Subcutaneous abdominal adipose tissue (tissue), 5 donors: ENCODE results near the gene CDCP1.

Experiments used
- H3K27ac ChIP-seq: one replicate; pipeline ENCODE4 v1.7.0; 2013; ENCODE audit warnings: low read depth, mild to moderate bottlenecking, inconsistent platforms, low read length, moderate library complexity
- H3K27me3 ChIP-seq, 5 donors: one replicate each; pipeline ENCODE4 v1.7.0; 2013; ENCODE audit warnings: low read length in 5 of 5, inconsistent platforms in 1 of 5; ENCODE audit not compliant: control insufficient read depth in 5 of 5, insufficient read depth in 4 of 5
- H3K36me3 ChIP-seq, 5 donors: one replicate each; pipeline ENCODE4 v1.7.0; 2013; ENCODE audit warnings: low read length in 5 of 5; ENCODE audit not compliant: control insufficient read depth in 5 of 5, insufficient read depth in 5 of 5
- H3K4me1 ChIP-seq, 5 donors: one replicate each; pipeline ENCODE4 v1.7.0; 2013; ENCODE audit warnings: low read length in 5 of 5, mild to moderate bottlenecking in 3 of 5, moderate library complexity in 1 of 5; ENCODE audit not compliant: control insufficient read depth in 5 of 5, insufficient read depth in 5 of 5
- H3K4me3 ChIP-seq, 5 donors: one replicate each; pipeline ENCODE4 v1.7.0; 2013; ENCODE audit warnings: low read length in 5 of 5, low read depth in 1 of 5
- H3K9ac ChIP-seq, 5 donors: one replicate each; pipeline ENCODE4 v1.7.0; 2013; ENCODE audit warnings: low read length in 5 of 5, mild to moderate bottlenecking in 4 of 5, moderate library complexity in 3 of 5
- H3K9me3 ChIP-seq, 5 donors: one replicate each; pipeline ENCODE4 v1.7.0; 2013; ENCODE audit warnings: low read length in 5 of 5; ENCODE audit not compliant: control insufficient read depth in 5 of 5
- donor health status: healthy.
- donor health status: healthy.
- donor health status: healthy.
- donor health status: healthy.
- donor health status: healthy.

CDCP1 gene

DNA sequence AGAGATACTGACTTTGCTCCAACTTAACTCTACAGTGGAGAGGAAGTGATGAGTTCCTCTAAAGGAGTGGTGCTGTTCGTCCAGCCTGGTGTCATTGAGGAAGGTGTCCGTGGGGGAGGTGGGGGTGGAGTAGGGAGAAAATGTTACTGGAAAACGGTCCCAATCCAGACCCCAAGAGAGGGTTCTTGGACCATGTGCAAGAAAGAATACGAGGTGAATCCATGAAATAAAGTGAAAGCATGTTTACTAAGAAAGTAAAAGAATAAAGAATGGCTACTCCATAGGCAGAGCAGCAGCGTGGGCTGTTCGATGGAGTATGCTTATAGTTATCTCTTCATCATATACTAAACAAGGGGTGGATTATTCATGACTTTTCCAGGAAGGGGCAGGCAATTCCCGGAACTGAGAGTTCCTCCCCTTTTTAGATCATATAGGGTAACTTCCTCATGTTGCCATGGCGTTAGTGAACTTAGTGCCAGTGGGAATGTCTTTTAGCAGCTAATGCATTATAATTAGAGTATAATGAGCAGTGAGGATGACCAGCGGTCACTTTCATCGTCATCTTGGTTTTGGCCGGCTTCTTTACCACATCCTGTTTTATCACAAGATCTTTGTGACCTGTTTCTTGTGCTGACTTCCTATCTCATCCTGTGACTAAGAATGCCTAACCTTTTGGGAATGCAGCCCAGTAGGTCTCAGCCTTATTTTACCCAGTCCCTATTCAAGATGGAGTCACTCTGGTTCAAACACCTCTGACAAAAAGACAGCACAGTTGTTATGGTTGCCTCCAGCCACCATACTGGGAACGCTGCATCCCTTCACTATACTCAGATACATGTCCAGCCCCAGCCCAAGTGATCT lies 81.4 kb downstream of the CDCP1 start:
- peak overlapping the region; percentile 54 for H3K27ac ChIP-seq
- H3K27me3 ChIP-seq = no peaks in the 10 kb centered on the region
- H3K9me3 ChIP-seq = no peaks in the 10 kb centered on the region
- H3K4me3 ChIP-seq = peak overlapping the region in 1 of 5 donors; percentile 22
- H3K9ac ChIP-seq = no peak overlapping the region
- H3K36me3 ChIP-seq = no peaks in the 10 kb centered on the region
- peaks cover 0 to 13% (median 2%) of the 10 kb centered on the region in 5 donors for H3K4me1 ChIP-seq

DNA sequence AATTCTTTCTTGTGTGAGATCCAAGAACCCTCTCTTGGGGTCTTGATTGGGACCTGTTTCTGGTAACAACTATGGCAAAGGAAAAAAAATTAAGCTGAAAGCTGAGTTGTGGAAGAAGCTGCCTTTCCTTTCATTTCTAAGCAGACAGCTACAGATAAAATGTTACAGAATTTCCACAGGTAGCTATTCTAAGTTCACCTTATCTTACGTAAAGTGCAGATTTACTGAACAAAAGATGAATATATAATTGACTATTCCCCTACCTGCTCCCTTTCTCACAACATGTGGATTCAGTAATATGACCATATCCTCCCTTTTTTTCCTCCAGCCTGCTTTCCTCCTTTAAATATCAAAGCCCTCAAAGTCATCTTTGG lies 83.5 kb downstream of the CDCP1 start:
- no peak overlapping the region for H3K9ac ChIP-seq
- H3K36me3 ChIP-seq = no peaks in the 10 kb centered on the region
- H3K27me3 ChIP-seq = no peaks in the 10 kb centered on the region
- H3K27ac ChIP-seq = no peak overlapping the region
- peaks cover 0 to 13% (median 2%) of the 10 kb centered on the region in 5 donors for H3K4me1 ChIP-seq
- no peaks in the 10 kb centered on the region for H3K9me3 ChIP-seq
- no peak overlapping the region for H3K4me3 ChIP-seq

DNA sequence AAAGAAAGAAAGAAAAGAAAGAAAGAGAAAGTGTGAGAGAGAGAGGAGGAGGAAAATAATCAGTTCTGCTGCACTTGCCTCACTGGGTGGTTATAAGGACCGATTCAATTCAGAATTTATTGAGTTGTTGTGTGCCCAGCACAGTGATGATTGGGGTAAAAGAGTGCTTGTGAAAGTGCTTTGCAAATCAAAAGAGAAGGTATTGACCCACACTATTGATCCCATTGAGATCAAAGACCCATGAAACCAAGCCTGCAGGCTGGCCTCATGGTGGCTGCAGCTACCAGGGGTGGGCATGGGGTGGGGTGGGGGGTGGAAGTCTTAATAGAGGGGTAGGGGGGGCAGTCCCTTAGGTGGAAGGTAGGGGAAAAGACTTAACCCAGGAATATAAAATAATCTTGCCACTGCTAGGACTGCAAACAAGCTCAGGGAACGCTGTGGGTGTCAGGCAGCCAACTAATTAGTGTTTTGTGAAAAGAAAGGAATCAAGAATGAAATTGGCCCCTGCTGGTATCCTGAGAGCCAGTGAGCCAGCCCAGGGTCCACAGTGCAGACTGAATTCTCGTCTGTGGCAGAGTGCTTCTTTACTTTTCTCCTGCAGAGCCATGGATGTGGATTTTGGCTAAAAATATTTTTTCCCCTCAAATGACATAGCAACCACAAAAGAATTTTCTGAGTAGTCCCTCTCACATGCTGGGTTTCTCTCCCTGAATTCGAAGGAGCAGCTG lies 85.8 kb downstream of the CDCP1 start:
- H3K4me1 ChIP-seq = peaks cover 0 to 16% (median 2%) of the 10 kb centered on the region in 5 donors
- no peak overlapping the region for H3K9ac ChIP-seq

DNA sequence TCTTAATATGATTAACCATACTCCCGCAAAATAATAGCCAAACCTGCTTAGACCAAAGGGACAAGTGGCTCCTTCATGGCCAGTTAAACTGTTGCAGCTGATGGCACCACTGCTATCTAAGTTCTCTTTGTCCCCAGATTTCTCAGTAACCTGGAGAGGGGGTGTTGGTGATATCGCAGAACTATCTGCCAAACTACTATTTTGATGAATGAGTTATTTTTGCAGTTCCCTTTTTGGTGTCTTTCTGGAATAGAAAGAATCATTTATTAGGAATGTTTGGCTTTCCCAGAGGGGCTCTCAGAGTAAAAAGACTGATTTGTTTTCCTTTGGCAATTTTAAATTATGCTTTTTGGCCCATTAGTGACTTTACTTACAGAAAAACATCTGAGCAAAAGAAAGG lies 87.0 kb downstream of the CDCP1 start:
- Histone ChIP-seq H3K9me3 (no peaks in the 10 kb centered on the region), H3K4me1 (peaks cover 0 to 19% (median 12%) of the 10 kb centered on the region in 5 donors)

More for the DNA sequence above, 85.8 kb downstream of the CDCP1 start:
- Histone ChIP-seq H3K9me3 (no peaks in the 10 kb centered on the region), H3K27me3 (no peaks in the 10 kb centered on the region), H3K36me3 (no peaks in the 10 kb centered on the region), H3K27ac (no peak overlapping the region), H3K4me3 (no peak overlapping the region)

DNA sequence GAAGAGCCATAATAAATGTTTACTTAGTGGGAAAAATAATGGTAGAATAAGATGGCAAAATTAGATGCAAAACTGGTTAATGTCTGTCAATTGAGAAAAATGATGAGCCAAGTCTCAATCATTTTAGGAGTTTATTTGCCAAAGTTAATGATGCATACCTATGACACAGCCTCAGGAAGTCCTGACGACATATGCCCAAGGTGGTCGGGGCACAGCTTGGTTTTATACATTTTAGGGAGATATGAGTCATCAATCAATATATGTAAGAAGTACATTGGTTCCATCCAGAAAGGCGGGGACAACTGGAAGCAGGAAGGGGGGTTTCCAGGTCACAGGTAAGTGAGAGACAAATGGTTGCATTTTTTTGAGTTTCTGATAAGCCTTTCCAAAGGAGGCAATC lies 88.6 kb downstream of the CDCP1 start:
- no peaks in the 10 kb centered on the region for H3K36me3 ChIP-seq
- H3K27me3 ChIP-seq = no peaks in the 10 kb centered on the region
- no peaks in the 10 kb centered on the region for H3K9me3 ChIP-seq
- peaks cover 0 to 21% (median 12%) of the 10 kb centered on the region in 5 donors for H3K4me1 ChIP-seq
- H3K4me3 ChIP-seq = no peak overlapping the region
- no peak overlapping the region for H3K27ac ChIP-seq
- H3K9ac ChIP-seq = no peak overlapping the region

More for the DNA sequence above, 87.0 kb downstream of the CDCP1 start:
- Histone ChIP-seq H3K27ac (no peak overlapping the region), H3K4me3 (no peak overlapping the region), H3K9ac (no peak overlapping the region), H3K27me3 (no peaks in the 10 kb centered on the region), H3K36me3 (no peaks in the 10 kb centered on the region)

DNA sequence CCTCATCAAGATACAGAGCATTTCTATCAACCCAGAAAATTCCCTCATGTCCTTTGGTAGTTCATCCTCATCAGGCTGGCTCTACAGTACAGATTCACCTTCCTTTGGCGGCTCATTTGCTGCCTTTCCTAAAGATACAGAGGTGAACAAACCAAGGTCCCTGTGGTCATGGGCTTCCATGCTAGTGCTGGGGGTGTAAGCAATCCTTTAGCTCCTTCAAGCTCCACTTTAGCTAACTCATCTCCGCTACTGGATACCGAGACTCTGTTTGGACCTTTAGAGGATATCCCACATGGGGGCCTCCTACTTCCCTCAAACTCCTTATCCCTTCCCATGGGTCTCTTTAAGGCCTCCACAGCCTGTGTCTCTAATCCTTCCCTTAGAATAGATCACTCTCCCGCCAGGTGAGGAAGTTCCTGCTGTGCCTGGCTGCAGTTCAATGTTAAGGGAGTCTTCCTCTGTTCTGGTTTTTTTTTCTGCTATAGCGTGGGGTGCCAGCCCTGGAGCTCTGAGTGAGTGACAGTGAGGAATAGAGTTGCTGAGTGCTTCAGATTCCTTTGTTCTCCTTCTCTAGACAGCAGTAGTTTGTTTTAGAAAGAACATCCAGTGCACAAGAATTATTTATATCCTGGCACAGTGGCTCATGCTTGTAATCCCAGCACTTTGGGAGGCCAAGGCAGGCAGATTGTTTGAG lies 89.4 kb downstream of the CDCP1 start:
- H3K27ac ChIP-seq = no peak overlapping the region
- H3K36me3 ChIP-seq = no peaks in the 10 kb centered on the region
- H3K9me3 ChIP-seq = no peaks in the 10 kb centered on the region
- no peak overlapping the region for H3K9ac ChIP-seq
- no peaks in the 10 kb centered on the region for H3K27me3 ChIP-seq
- peaks cover 0 to 21% (median 12%) of the 10 kb centered on the region in 5 donors for H3K4me1 ChIP-seq
- no peak overlapping the region for H3K4me3 ChIP-seq

DNA sequence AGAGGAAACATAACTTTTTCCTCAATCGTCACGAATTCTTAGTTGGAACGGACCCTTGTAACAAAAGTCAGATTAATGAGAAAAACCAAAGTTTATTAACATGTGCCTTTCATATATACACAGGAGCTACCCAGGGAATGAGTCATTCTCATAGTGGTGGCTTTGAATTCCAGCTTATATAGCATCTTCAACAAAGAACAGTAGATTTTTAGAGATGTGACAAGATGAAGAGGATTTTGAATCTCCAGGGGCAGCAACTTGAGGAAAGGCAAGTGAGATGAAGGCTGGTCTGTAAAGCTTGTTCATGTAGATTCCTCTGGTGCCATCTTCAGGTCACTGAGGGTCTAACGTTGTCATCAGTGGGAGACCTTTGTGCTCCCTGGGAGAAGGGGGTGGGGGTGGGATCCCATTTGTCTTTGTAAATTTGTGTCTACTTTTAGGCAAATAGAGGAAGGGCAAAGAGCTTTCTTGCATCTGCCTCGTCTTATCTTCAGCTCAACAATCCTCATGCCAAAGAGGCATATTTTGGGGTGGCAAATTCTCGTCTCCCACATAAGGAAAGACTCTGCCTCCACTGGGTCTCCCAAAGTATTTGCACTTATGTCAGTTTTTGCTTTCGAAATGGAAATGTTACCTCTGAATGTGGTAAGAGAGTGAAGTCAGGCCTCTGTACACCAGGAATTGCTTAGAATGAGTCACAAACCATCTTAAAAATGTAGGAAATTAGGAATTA lies 90.6 kb downstream of the CDCP1 start:
- peaks cover 0 to 21% (median 12%) of the 10 kb centered on the region in 5 donors for H3K4me1 ChIP-seq
- peak overlapping the region; percentile 17 for H3K27ac ChIP-seq
- H3K4me3 ChIP-seq = no peak overlapping the region
- H3K9me3 ChIP-seq = no peaks in the 10 kb centered on the region
- H3K27me3 ChIP-seq = no peaks in the 10 kb centered on the region
- no peaks in the 10 kb centered on the region for H3K36me3 ChIP-seq
- no peak overlapping the region for H3K9ac ChIP-seq

DNA sequence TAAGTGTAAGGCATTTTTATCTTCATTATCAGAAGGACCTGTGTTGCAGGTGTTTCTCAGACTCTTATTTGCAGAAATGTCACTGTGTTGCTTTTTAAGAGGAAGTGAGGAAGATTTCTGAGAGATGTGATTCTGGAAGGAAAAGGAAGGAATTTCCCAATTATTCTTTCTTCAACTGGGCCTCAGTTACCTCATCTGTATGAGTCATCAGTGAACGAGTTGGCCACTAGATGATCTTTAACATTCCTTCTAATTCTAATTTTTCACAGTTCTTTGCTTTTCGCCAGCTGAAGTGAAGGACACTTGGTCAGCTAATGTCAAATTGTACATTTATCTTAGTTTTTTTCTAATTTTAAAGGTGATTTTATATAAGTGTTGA lies 91.2 kb downstream of the CDCP1 start:
- Histone ChIP-seq H3K9ac (no peak overlapping the region), H3K4me3 (no peak overlapping the region), H3K4me1 (peaks cover 0 to 21% (median 12%) of the 10 kb centered on the region in 5 donors), H3K36me3 (no peaks in the 10 kb centered on the region), H3K27ac (peak overlapping the region; percentile 17), H3K27me3 (no peaks in the 10 kb centered on the region), H3K9me3 (no peaks in the 10 kb centered on the region)

DNA sequence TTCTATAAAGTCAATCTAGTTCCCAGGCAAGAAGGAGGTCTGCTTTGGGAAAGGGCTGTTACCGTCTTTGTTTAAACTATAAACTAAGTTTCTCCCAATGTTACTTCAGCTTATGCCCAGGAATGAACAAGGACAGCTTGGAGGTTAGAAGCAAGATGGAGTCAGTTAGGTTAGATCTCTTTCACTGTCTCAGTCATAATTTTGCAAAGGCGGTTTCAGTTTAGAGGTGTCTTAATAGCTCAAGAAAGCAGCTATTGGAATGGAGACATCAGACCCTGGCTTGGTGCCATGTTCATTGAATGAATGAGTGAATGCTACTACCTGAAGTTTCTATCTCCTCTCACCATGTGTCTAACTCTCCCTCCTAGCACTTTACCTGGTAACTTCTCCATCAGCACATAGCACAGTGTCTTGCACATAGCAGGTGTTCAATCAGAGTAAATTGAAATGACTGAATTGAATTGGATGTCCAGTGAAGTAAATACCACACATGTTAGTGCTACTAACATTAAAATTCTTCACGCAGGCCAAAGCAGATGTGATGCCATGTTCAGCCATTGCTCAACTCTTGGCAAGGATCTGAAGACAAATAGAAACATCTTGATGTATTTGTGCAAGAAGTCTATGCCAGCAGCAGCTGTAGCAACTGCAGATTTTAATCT lies 91.9 kb downstream of the CDCP1 start:
- Histone ChIP-seq H3K9me3 (no peaks in the 10 kb centered on the region), H3K27ac (peak overlapping the region; percentile 17), H3K4me3 (no peak overlapping the region), H3K27me3 (no peaks in the 10 kb centered on the region), H3K9ac (no peak overlapping the region), H3K36me3 (no peaks in the 10 kb centered on the region), H3K4me1 (peaks cover 0 to 21% (median 12%) of the 10 kb centered on the region in 5 donors)
